ENCODE measurements around the gene ITGA11. TPM values are rescaled to one million over a fixed set of nuclear protein-coding genes. Genes with fewer than 3 reads are reported as not detected.

Gene ITGA11
- total RNA-seq, 3 donors from 2014 or later (not counting 1 experiment from before 2014, with no cell fraction given), result not detected

DNA sequence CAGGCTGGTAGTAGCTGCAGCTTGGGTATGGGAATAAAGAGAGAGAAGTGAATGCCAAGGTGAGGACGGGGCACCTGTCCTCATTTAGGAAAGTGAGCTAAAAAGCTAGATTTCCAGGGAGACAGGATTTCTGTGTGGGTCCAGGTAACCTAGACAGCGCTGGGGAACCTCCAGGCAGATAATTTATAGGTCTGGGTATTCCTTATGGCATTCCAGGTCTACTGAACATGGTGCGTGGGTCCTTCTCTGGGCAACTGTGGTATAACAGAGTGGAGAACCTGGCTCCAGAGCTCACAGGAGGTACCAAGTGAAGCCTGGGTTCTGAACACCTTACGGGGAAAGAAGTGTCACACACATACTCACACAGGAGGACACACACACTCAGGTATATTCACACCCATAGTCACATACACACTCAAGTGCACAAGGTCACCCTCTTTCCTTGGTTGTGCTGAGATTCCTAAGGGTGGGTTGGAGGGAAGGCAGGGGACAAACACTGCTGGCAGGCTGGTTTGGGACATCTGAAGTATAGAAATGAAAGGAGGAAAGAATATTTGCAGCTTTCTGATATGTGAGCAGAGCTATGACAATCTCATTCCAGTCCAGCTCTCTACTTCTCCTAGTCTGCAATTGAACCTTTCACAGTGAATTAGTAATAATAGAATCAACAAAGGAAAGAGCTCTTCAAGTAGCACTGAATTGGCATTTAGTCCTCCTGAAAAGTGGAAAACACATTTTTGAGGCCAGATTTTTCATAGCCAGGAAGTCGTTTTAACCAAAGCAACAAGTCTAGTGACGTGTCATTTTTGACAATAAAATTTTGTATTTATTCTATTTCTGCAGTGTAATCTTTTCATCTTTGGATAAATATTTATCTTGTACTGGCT is 37.4 kb upstream of the ITGA11 start:
- Mint-ChIP-seq H3K9me3 (no peaks in the 10 kb centered on the region), H3K4me1 (no peaks in the 10 kb centered on the region), H3K36me3 (no peaks in the 10 kb centered on the region), H3K4me3 (no peak overlapping the region), H3K27ac (no peak overlapping the region), H3K27me3 (ENCODE audit: low read depth in 2 of 2) (peaks cover 13 to 26% of the 10 kb centered on the region in 2 donors)
- no peaks in the 10 kb centered on the region for H3K27me3 ChIP-seq (ENCODE audit: control insufficient read depth, insufficient read depth, low read length)
- H3K36me3 ChIP-seq (ENCODE audit: control insufficient read depth, insufficient read depth, low read length), result no peaks in the 10 kb centered on the region
- H3K4me3 ChIP-seq (ENCODE audit: low read length), result no peak overlapping the region
- DNase-seq, result no peak
- ATAC-seq, result no peak
- TF ChIP-seq, protein P1, sequence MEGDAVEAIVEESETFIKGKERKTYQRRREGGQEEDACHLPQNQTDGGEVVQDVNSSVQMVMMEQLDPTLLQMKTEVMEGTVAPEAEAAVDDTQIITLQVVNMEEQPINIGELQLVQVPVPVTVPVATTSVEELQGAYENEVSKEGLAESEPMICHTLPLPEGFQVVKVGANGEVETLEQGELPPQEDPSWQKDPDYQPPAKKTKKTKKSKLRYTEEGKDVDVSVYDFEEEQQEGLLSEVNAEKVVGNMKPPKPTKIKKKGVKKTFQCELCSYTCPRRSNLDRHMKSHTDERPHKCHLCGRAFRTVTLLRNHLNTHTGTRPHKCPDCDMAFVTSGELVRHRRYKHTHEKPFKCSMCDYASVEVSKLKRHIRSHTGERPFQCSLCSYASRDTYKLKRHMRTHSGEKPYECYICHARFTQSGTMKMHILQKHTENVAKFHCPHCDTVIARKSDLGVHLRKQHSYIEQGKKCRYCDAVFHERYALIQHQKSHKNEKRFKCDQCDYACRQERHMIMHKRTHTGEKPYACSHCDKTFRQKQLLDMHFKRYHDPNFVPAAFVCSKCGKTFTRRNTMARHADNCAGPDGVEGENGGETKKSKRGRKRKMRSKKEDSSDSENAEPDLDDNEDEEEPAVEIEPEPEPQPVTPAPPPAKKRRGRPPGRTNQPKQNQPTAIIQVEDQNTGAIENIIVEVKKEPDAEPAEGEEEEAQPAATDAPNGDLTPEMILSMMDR (IDR thresholded peaks at IDR 0.05), result no peak
- whole genome bisulfite sequencing (ENCODE audit: insufficient coverage), result 82% methylated on average over 4 of the region's 6 CpGs
- no peaks in the 10 kb centered on the region for H3K9me3 ChIP-seq (ENCODE audit: control insufficient read depth, insufficient read depth, low read length)
- intact Hi-C loops (cut with micrococcal nuclease), result no loop called here
- no peaks in the 10 kb centered on the region for H3K4me1 ChIP-seq (ENCODE audit: control insufficient read depth, insufficient read depth, low read length)
- H3K27ac ChIP-seq (ENCODE audit: low read length), result no peak overlapping the region

DNA sequence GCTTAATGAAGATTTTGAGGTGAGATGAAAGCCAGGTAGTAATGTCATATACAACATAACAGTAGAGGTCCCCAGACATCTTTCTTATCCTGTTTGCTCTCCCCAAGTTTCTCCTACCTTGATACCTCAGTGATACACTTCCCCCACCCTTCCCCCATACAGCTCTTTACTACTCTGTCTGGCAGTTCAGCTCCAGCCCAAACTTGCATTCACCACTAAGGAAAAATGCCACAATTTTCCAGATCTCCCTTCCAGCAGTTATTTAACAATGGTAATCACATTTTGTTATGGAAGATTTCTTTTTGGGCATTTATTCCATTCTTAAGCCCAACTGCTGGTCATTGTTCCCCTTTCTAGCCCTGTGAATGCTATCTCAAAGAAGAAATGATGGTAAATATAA is 34.9 kb upstream of the ITGA11 start:
- Histone ChIP-seq H3K27me3 (ENCODE audit: control insufficient read depth, insufficient read depth, low read length) (no peaks in the 10 kb centered on the region), H3K4me1 (ENCODE audit: control insufficient read depth, insufficient read depth, low read length) (no peaks in the 10 kb centered on the region), H3K4me3 (ENCODE audit: low read length) (no peak overlapping the region), H3K36me3 (ENCODE audit: control insufficient read depth, insufficient read depth, low read length) (no peaks in the 10 kb centered on the region), H3K9me3 (ENCODE audit: control insufficient read depth, insufficient read depth, low read length) (no peaks in the 10 kb centered on the region), H3K27ac (ENCODE audit: low read length) (no peak overlapping the region)
- DNase-seq, result no peak
- Mint-ChIP-seq H3K27ac (no peak overlapping the region), H3K9me3 (no peaks in the 10 kb centered on the region), H3K4me1 (no peaks in the 10 kb centered on the region), H3K36me3 (no peaks in the 10 kb centered on the region), H3K27me3 (ENCODE audit: low read depth in 2 of 2) (peaks cover 12 to 14% of the 10 kb centered on the region in 2 donors), H3K4me3 (no peak overlapping the region)
- no peak for ATAC-seq
- intact Hi-C loops (cut with micrococcal nuclease), result no loop called here
- TF ChIP-seq, protein P1 (IDR thresholded peaks at IDR 0.05), result no peak

DNA sequence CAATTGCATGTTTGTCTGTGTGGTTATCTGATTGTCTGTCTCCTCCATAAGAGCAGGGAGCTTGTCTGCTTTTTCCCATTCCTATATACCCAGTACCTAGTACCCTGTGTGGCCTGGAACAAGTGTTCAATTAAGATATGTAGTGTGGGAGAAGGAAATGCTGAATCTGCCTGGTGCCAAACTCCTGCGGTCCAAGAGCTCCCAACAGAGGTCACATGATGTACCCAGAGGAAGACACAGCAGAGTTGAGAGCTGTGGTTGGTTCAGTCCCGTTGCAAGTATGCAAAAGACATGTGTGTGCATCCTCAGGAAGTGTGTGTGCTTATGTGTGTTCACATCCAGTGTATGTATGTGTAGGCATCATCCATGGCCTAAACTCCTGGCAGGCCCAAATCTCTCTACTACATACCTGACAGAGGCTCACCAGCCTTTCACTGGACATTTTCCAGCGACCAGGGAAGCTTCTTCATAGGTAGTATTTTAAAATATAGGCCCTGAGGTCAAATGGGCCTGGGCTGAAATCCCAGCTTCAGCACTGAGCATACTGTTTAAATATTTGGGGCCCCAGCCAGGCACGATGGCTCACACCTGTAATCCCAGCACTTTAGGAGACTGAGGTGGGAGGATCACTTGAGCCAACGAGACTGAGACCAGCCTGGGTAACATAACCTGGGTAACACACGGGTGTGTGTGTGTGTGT is 34.0 kb upstream of the ITGA11 start:
- no peaks in the 10 kb centered on the region for H3K4me1 ChIP-seq (ENCODE audit: control insufficient read depth, insufficient read depth, low read length)
- Mint-ChIP-seq H3K36me3 (no peaks in the 10 kb centered on the region), H3K4me3 (no peak overlapping the region), H3K9me3 (no peaks in the 10 kb centered on the region), H3K27me3 (ENCODE audit: low read depth in 2 of 2) (peaks cover 12 to 14% of the 10 kb centered on the region in 2 donors), H3K27ac (no peak overlapping the region), H3K4me1 (no peaks in the 10 kb centered on the region)
- 65% methylated on average over 6 of the region's 6 CpGs for WGBS (ENCODE audit: insufficient coverage)
- no peaks in the 10 kb centered on the region for H3K36me3 ChIP-seq (ENCODE audit: control insufficient read depth, insufficient read depth, low read length)
- no peak for DNase-seq
- H3K9me3 ChIP-seq (ENCODE audit: control insufficient read depth, insufficient read depth, low read length), result no peaks in the 10 kb centered on the region
- intact Hi-C loops (cut with micrococcal nuclease), result no loop called here
- no peak for ATAC-seq
- no peak overlapping the region for H3K4me3 ChIP-seq (ENCODE audit: low read length)
- TF ChIP-seq, protein P1 (IDR thresholded peaks at IDR 0.05), result no peak
- no peaks in the 10 kb centered on the region for H3K27me3 ChIP-seq (ENCODE audit: control insufficient read depth, insufficient read depth, low read length)
- no peak overlapping the region for H3K27ac ChIP-seq (ENCODE audit: low read length)

All from natural killer cell (primary cell).